WERI-Rb-1 (cell line): ENCODE data around the gene CAP2.

Source experiments
- DNase-seq: peaks from one replicate; pipeline ENCODE4 v3.0.0-alpha.2; 2020
- H3K27ac ChIP-seq: fragments of 250-450 bp; sonication (Bioruptor Pico); 2 replicates; pipeline ENCODE4 v1.5.1; 2020; ENCODE audit warnings: mild to moderate bottlenecking, moderate library complexity
- H3K27me3 ChIP-seq: fragments of 250-450 bp; sonication (Bioruptor Pico); 2 replicates; pipeline ENCODE4 v1.5.1; 2021; ENCODE audit warnings: mild to moderate bottlenecking, low read depth, moderate library complexity; ENCODE audit not compliant: insufficient read depth, severe bottlenecking
- H3K36me3 ChIP-seq: fragments of 250-450 bp; sonication (Bioruptor Pico); 2 replicates; pipeline ENCODE4 v1.5.1; 2020; ENCODE audit warnings: mild to moderate bottlenecking, moderate library complexity
- H3K4me3 ChIP-seq: 2 replicates; pipeline ENCODE4 v1.5.1; 2011; ENCODE audit warnings: low read depth, mild to moderate bottlenecking, control low read depth, low read length
- H3K9me3 ChIP-seq: fragments of 250-450 bp; sonication (Bioruptor Pico); 2 replicates; pipeline ENCODE4 v1.5.1; 2021; ENCODE audit warnings: mild to moderate bottlenecking, moderate library complexity; ENCODE audit not compliant: severe bottlenecking
- CTCF ChIP-seq: IDR thresholded peaks from 2 replicates; pipeline ENCODE4 v1.5.1; 2011; ENCODE audit warnings: low read depth, mild to moderate bottlenecking, control low read depth, inconsistent platforms, low read length

Gene CAP2

GRCh38 chr6:17599877-17600526 is 206.6 kb downstream of the CAP2 start, which contains the start of gene FAM8A1:
Gene FAM8A1 (plus strand): TSS chr6:17600302. CDS start chr6:17600410, 108 bp downstream.
- peak; percentile 67 for TF ChIP-seq CTCF
- H3K9me3 ChIP-seq = no peaks in the 10 kb centered on the region
- DNase-seq = peak; percentile 100
- peak within 1 kb of the TSS; percentile 76 for H3K27ac ChIP-seq
- peak within 1 kb of the TSS; percentile 79 for H3K4me3 ChIP-seq
- peaks cover 25% of the 10 kb centered on the region for H3K36me3 ChIP-seq
- no peaks in the 10 kb centered on the region for H3K27me3 ChIP-seq

- peak; percentile 57 for DNase-seq
- Histone ChIP-seq H3K27ac (peak overlapping the region; percentile 76), H3K4me3 (peak overlapping the region; percentile 79), H3K36me3 (peaks cover 33% of the 10 kb centered on the region), H3K9me3 (no peaks in the 10 kb centered on the region), H3K27me3 (no peaks in the 10 kb centered on the region)
- TF ChIP-seq CTCF = peak; percentile 23; the same call in 1 of the 2 replicates
Measured at GRCh38 chr6:17600527-17601385, 207.4 kb downstream of the CAP2 start.

- H3K9me3 ChIP-seq = no peaks in the 10 kb centered on the region
- no peak for TF ChIP-seq CTCF
- H3K36me3 ChIP-seq = peaks cover 39% of the 10 kb centered on the region
- H3K4me3 ChIP-seq = peak overlapping the region; percentile 79
- H3K27me3 ChIP-seq = no peaks in the 10 kb centered on the region
- H3K27ac ChIP-seq = no peak overlapping the region
- no peak for DNase-seq
Measured at GRCh38 chr6:17601386-17601703, 207.9 kb downstream of the CAP2 start.

- no peaks in the 10 kb centered on the region for H3K27me3 ChIP-seq
- H3K9me3 ChIP-seq = no peaks in the 10 kb centered on the region
- no peak for DNase-seq
- no peak overlapping the region for H3K4me3 ChIP-seq
- H3K27ac ChIP-seq = no peak overlapping the region
- no peak for TF ChIP-seq CTCF
- peaks cover 46% of the 10 kb centered on the region for H3K36me3 ChIP-seq
Measured at GRCh38 chr6:17602888-17603287, 209.5 kb downstream of the CAP2 start.

- no peaks in the 10 kb centered on the region for H3K27me3 ChIP-seq
- no peak for TF ChIP-seq CTCF
- H3K9me3 ChIP-seq = no peaks in the 10 kb centered on the region
- DNase-seq = no peak
- H3K36me3 ChIP-seq = peaks cover 57% of the 10 kb centered on the region
- H3K4me3 ChIP-seq = no peak overlapping the region
- no peak overlapping the region; the same call in 1 of the 2 replicates for H3K27ac ChIP-seq
Measured at GRCh38 chr6:17606606-17607005, 213.2 kb downstream of the CAP2 start.
